Vagina (tissue), 2 donors: ENCODE data around the gene CTCFL.

Experiments
- POLR2AphosphoS5 ChIP-seq, 2 donors: sonication (generic); formaldehyde crosslinking; IDR thresholded peaks; one replicate each; pipeline ENCODE4 v1.9.0; 2017; ENCODE audit warnings: antibody characterized with exemption in 2 of 2, mild to moderate bottlenecking in 2 of 2, low read depth in 1 of 2; ENCODE audit not compliant: insufficient read depth in 1 of 2
- TF ChIP-seq, protein P1 (sequence below), 3 experiments: fragments of 450-650 bp in 2 of 3; fragments of 200-600 bp in 1 of 3; sonication (generic) in 1 of 3; IDR thresholded peaks; one replicate each; pipeline ENCODE4 v1.5.1; 2017 to 2019; ENCODE audit warnings: antibody characterized with exemption in 3 of 3, mild to moderate bottlenecking in 2 of 3, moderate library complexity in 2 of 3

DNA sequence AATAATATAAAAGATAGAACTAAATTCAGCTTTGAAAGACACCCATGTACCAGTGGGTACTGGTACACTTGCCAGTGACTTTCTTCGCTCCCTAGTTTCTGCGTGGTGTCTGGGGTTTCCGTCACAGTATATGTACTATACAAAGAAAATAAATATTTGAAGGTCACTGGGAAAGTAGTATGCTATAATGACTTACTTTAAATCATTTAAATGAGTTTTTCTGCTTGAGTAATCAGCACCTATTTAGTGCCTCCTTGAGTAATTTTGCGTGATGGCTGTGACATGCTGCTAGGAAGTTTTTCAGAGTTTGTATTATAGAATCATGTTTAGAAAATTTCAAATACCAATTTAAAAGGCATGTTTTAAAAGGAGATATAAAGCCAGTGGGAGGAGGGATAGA, 3.2 kb upstream of the CTCFL start:
- TF ChIP-seq, protein P1, sequence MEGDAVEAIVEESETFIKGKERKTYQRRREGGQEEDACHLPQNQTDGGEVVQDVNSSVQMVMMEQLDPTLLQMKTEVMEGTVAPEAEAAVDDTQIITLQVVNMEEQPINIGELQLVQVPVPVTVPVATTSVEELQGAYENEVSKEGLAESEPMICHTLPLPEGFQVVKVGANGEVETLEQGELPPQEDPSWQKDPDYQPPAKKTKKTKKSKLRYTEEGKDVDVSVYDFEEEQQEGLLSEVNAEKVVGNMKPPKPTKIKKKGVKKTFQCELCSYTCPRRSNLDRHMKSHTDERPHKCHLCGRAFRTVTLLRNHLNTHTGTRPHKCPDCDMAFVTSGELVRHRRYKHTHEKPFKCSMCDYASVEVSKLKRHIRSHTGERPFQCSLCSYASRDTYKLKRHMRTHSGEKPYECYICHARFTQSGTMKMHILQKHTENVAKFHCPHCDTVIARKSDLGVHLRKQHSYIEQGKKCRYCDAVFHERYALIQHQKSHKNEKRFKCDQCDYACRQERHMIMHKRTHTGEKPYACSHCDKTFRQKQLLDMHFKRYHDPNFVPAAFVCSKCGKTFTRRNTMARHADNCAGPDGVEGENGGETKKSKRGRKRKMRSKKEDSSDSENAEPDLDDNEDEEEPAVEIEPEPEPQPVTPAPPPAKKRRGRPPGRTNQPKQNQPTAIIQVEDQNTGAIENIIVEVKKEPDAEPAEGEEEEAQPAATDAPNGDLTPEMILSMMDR (IDR thresholded peaks at IDR 0.05): no peak
- no peak for TF ChIP-seq POLR2AphosphoS5 (IDR thresholded peaks at IDR 0.05; ENCODE audit: insufficient read depth in 1 of 2, low read depth in 1 of 2)
